Renal cortex interstitium (tissue), 15 donors: ENCODE results near the gene MLPH. TPM values are rescaled to one million over a fixed set of nuclear protein-coding genes. Genes with fewer than 3 reads are reported as not detected.

Experiments
- DNase-seq, 11 donors: peaks; one replicate each; pipeline ENCODE4 v3.0.0-alpha.2; 2013; ENCODE audit warnings: low read depth in 9 of 11, low spot score in 4 of 11; ENCODE audit errors: extremely low read depth in 1 of 11
- long read RNA-seq, 16 experiments: transcript quantifications; one replicate each; lab custom pipeline, GENCODE V29; 2026
- polyA plus RNA-seq, 3 donors: library from polyadenylated mRNA; unstranded; fragments of 120-200 nt; gene quantifications; one replicate each; pipeline ENCODE4 v1.2.1, GENCODE V29; 2013; ENCODE audit not compliant: insufficient read length in 3 of 3

Gene MLPH, protein sequence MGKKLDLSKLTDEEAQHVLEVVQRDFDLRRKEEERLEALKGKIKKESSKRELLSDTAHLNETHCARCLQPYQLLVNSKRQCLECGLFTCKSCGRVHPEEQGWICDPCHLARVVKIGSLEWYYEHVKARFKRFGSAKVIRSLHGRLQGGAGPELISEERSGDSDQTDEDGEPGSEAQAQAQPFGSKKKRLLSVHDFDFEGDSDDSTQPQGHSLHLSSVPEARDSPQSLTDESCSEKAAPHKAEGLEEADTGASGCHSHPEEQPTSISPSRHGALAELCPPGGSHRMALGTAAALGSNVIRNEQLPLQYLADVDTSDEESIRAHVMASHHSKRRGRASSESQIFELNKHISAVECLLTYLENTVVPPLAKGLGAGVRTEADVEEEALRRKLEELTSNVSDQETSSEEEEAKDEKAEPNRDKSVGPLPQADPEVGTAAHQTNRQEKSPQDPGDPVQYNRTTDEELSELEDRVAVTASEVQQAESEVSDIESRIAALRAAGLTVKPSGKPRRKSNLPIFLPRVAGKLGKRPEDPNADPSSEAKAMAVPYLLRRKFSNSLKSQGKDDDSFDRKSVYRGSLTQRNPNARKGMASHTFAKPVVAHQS
- 1 to 10 TPM; 1.2 to 4.3 (median 2.2) TPM for polyA plus RNA-seq
- long read RNA-seq, donor 1: 0 reads
- long read RNA-seq, donor 2: 0 reads
- long read RNA-seq, donor 3, partial matches to known transcripts: 0 of 1 reads
- long read RNA-seq, donor 3, other reads (novel, unspliced or antisense): 0 of 1 reads
- long read RNA-seq, donor 4: 0 reads
- long read RNA-seq, donor 5: 0 reads
- long read RNA-seq, donor 6: 0 reads
- long read RNA-seq, donor 7: 0 reads
- long read RNA-seq, donor 8, partial matches to known transcripts: 0 of 1 reads
- long read RNA-seq, donor 8, other reads (novel, unspliced or antisense): 0 of 1 reads
- long read RNA-seq, donor 9: 0 reads
- long read RNA-seq, donor 10: 0 reads
- long read RNA-seq, donor 11: 0 reads
- long read RNA-seq, donor 12: 0 reads
- long read RNA-seq, donor 13, partial matches to known transcripts: 0 of 2 reads
- long read RNA-seq, donor 13, other reads (novel, unspliced or antisense): 0 of 2 reads
- long read RNA-seq, donor 14: 0 reads
- long read RNA-seq, donor 15: 0 reads
- long read RNA-seq, donor 16, partial matches to known transcripts: 0 of 3 reads
- long read RNA-seq, donor 16, other reads (novel, unspliced or antisense): 0 of 3 reads

DNA sequence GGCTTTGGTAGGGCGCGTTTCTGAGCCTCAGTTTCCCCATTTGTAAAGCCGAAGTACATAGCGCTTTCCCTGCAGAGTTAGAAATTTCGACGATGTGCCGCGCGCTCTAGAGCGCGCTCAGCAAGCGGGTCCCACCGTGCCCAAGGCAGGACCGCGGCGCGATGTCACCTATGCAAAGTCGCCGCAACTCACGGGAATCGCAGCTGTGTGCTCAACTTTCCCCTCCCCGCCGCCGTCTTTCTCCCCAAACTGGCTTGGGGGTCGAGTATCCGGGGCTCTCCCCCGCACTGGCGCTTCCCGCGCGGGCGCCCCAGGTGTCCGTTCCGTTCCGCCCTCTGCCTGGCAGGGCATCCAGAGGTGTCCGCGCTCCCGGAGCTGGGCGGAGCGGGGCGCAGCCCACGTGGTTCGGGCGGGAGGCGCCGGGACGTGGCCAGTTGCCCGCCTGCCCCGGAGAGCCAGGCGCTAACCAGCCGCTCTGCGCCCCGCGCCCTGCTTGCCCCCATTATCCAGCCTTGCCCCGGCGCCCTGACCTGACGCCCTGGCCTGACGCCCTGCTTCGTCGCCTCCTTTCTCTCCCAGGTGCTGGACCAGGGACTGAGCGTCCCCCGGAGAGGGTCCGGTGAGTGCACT lies at the start of gene MLPH:
MLPH (plus strand) TSS at position 433 of the 630 bp plus-strand sequence. CDS start 6,176 bp downstream, outside the sequence.
- peak in 2 of 11 donors; percentile 31 to 41 for DNase-seq

DNA sequence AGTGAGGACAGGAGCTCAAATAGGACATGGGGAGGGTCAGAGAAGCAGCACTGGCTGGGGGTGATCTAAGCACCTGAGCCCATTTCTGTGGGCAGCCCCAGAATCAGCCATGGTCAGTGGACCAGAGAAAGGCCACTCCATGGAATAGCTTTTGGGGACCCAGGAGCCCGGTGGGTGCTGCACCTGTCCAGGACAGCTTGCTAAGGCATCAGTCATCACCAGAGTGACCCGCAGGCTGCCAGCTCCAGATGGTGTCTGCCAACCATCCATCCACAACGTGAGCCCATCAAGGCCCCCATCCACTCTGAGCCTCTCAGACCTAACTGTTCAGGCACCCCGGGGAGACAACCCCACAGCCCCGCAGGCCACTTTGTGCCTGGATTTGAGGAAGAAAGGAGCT lies 49.5 kb upstream of the MLPH start:
- DNase-seq: no peak

GRCh38 chr2:237438080-237438940 lies 48.7 kb upstream of the MLPH start:
- no peak for DNase-seq

DNA sequence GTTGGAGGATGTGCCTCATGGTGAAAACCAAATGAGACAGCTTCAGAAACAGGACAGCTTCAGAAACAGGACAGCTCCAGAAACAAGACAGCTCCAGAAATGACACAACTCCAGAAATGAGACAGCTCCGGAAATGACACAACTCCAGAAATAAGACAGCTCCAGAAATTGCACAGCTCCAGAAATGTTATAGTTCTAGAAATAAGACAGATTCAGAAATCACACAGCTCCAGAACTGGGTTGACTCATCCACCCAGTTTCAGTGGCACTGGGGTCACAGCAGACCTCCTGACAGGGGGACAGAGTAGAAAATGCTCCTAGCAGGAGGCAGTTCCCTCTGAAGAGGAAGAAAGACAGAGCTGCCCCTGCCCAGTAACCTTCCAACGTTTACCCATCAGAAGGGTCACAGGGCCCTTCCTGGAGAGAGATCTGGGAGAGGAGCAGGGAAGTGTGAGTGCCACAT lies 46.2 kb upstream of the MLPH start:
- DNase-seq: no peak

DNA sequence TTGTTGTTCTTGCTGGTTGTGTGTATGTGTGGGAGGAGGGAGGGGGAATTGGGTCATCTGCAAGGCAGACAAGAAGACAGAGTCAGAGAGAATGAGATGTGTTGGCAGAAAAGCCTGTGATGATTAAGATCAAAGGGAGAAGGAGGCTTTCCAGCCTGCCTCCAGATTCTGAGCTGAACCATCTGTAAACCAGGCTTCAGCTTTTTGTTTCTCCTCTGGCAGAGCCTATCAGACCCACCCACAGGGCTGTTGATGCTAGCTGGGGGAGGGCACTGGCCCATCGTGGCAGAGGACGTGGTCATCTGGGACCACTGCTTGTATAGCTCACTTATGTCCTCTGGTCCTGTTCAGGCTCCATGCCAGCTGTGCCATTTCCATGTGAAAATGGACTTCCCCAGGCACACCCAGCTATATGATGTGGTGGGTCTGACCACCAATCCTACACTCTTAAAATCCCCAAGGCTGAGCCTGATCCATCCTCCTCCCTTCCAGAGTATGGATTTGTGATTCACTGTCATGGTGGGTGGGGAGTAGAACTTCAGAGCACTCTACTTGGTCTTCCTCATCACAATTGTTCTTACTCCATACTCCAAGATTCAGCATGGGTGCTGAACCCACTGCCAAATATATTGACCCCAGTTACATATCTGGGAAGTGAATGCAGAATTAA lies 45.3 kb upstream of the MLPH start:
- peak in 3 of 11 donors; percentile 53 to 74 (median 63) for DNase-seq

DNA sequence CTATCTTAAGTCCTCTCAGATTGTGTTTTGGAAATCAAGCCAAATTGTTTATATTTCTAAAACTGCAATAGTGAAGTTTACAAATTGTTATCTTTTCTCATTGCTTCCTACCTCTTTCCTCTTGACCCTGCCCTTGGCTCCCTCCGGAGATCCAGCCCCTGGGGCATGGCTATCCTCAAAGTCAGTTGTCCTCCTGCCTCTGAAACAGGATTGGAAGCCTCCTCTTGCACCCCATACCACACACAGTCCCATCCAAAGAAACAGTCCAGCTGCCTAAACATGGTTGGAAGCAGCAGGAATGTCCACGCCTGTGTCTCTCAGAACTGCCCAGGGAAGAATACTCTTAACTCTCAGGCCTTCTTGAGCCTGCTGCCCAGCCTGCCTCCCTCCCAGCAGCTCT lies 43.0 kb upstream of the MLPH start:
- DNase-seq: no peak

DNA sequence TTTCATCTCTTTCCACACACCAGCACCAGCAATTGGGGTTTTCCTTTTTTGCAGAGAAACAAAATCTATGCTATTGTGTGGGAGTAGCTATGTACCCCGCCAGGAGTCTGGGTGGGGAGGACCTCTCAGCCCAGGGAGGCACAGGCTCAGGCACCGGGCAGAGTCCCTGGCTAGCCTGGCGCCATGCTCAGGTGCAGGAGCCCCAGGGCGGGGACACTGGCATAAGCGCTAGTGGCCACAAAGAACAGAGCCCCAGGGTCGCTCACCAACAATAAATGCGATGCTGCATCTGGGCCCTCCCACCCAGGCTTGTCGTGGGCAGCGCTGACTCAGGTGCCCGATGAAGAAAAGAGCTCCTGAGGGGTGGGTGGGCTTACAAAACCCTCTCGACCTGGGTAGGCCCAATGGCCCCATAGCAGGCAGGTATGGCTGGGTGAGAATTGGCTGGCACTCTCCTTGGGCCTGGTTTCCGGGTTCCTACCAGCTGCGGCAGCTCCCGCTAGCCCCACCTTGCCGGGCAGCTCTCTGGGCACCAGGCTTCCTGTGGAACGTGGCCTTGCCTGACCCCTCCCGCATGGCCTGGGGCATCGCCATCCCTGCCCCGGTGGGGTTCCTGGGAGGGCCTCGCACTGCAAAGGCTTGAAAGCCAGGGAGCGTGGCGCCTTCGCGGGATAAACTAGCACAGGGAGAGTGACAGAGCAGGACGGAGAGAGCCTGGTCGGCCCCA lies 41.3 kb upstream of the MLPH start:
- DNase-seq: no peak

GRCh38 chr2:237446338-237446665 lies 40.7 kb upstream of the MLPH start:
- no peak for DNase-seq

- DNase-seq: no peak
Observed at GRCh38 chr2:237447496-237447895, 39.6 kb upstream of the MLPH start.

DNA sequence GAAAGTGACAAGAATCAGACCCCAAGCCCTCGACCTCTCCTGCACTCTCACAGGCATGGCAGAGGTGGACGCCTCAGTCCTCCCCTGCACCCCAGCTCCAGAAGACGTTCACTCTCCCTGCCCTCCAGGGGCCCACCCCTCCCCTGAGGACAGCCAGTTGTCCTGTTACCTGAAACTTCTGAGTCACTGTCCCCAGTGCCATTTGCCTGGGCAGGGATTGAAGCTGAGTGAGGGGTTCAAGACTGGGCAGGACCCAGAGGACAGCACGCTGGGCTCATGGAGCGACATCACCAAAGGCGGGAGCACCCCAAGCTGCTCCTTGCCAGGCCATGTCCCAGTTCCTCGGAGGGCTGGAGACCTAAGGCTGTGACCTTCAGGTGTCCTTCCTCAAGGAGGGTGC lies 38.9 kb upstream of the MLPH start:
- no peak for DNase-seq

GRCh38 chr2:237448626-237449025 lies 38.4 kb upstream of the MLPH start:
- DNase-seq: no peak

- DNase-seq: no peak
Observed at GRCh38 chr2:237449193-237449881, 37.7 kb upstream of the MLPH start.

DNA sequence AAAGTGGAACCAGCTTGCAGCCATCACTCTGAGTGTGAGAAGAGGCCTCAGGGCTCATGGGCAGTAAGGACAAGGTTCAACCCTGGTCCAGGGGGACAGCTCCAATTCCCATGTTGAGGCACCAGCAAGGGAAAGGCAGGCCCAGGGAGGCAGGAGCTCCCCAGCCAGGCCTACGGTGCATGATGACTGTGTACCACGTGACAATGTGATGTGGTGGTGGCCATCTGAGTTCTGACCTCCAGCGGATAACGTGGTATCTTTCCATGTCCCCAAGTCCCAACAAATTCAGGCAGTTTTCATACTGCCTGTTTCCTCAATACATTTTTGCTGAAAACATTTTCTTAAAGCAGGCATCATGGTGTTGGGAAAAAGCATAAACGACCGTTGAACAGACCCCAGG lies 36.9 kb upstream of the MLPH start:
- no peak for DNase-seq

- DNase-seq: no peak
Observed at GRCh38 chr2:237450583-237450982, 36.5 kb upstream of the MLPH start.

GRCh38 chr2:237451643-237452469 lies 35.2 kb upstream of the MLPH start:
- DNase-seq: peak in 9 of 11 donors; percentile 74 to 92 (median 86)

DNA sequence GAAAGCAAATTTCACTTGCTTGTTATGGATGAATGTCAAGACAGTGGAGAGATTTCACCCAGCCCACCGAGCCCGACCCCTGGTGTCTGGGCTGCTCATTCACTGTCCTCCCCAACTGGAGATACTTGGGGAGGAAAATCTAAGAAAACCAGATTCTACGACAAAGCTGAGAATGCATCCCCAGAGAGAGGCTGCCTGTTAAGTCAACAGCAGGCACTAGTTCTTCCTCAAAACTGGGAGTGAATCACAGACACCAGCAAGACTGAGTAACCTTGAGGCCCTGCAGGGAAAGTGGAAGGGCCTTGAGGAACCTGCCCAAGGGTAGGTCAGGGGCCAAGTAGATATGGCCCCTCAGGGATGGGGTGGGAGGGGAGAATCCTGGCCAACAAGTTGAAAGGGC lies 34.2 kb upstream of the MLPH start:
- DNase-seq: no peak
